HepG2 (cell line): ENCODE results near the gene RAB32. TPM values are rescaled to one million over a fixed set of nuclear protein-coding genes. Genes with fewer than 3 reads are reported as not detected.

Source experiments
- GABPB1 ChIP-seq: IDR thresholded peaks from 2 replicates; pipeline ENCODE4 v1.6.1; 2016; ENCODE audit warnings: mild to moderate bottlenecking, missing genetic modification reagents, moderate library complexity, missing compliant biosample characterization
- HNRNPLL ChIP-seq: fragments of 200-400 bp; formaldehyde crosslinking; IDR thresholded peaks from 2 replicates; pipeline ENCODE4 v1.6.1; 2017; ENCODE audit warnings: mild to moderate bottlenecking, low read depth, low read length; ENCODE audit not compliant: poor library complexity, severe bottlenecking
- IKZF4 ChIP-seq: sonication (generic); formaldehyde crosslinking; IDR thresholded peaks from 2 replicates; pipeline ENCODE4 v1.5.1; 2020; ENCODE audit warnings: borderline replicate concordance, mild to moderate bottlenecking, low read depth, missing genetic modification reagents; ENCODE audit errors: not compliant biosample characterization
- MXI1 ChIP-seq: IDR thresholded peaks from 3 replicates; pipeline ENCODE4 v1.6.1; 2012; ENCODE audit warnings: low read depth, low read length, inconsistent platforms, borderline replicate concordance
- XRCC5 ChIP-seq: fragments of 200-400 bp; formaldehyde crosslinking; optimal IDR thresholded peaks from 2 replicates; pipeline ENCODE3; 2017; ENCODE audit warnings: mild to moderate bottlenecking, low read length
- ZNF441 ChIP-seq: sonication (generic); formaldehyde crosslinking; IDR thresholded peaks from 2 replicates; pipeline ENCODE4 v1.7.0; 2021; ENCODE audit warnings: missing genetic modification reagents, borderline replicate concordance
- ZNF530 ChIP-seq: sonication (generic); formaldehyde crosslinking; IDR thresholded peaks from 2 replicates; pipeline ENCODE4 v1.5.0; 2020; ENCODE audit warnings: low read depth, mild to moderate bottlenecking, missing genetic modification reagents
- ZNF577 ChIP-seq: sonication (generic); formaldehyde crosslinking; IDR thresholded peaks from 2 replicates; pipeline ENCODE4 v1.4.0; 2020; ENCODE audit warnings: mild to moderate bottlenecking, low read depth, missing genetic modification reagents, borderline replicate concordance
- polyA plus RNA-seq, 8 experiments: library from polyadenylated mRNA; depleted of rRNA in 3 of 8; stranded (reverse) in 7 of 8; unstranded in 1 of 8; fragments of >200 nt; fragmentation: Illumina TruSeq in 4 of 8; extraction: Trizol in 4 of 8; gene quantifications; 2 replicates each; pipeline versions ENCODE4 v1.2.1 to v1.2.3, GENCODE V29; 2011 to 2016; ENCODE audit warnings: low read depth in 4 of 8, missing spikeins in 1 of 8, mixed read lengths in 1 of 8; ENCODE audit not compliant: insufficient read depth in 1 of 8
- total RNA-seq, 5 experiments: library from RNA; depleted of rRNA; stranded (reverse); fragments of >200 nt; fragmentation: Illumina TruSeq; extraction: Trizol; gene quantifications; 2 replicates each; pipeline ENCODE4 v1.2.3, GENCODE V29; 2016; ENCODE audit warnings: low read depth in 1 of 5
- TF ChIP-seq, protein P1 (sequence below): sonication (generic); formaldehyde crosslinking; IDR thresholded peaks from 2 replicates; pipeline ENCODE4 v1.5.1; 2020; ENCODE audit warnings: mild to moderate bottlenecking, missing genetic modification reagents, moderate library complexity
- TF ChIP-seq, protein P2 (sequence below): sonication (generic); formaldehyde crosslinking; IDR thresholded peaks from 2 replicates; pipeline ENCODE4 v1.5.0; 2020; ENCODE audit warnings: mild to moderate bottlenecking, missing genetic modification reagents, borderline replicate concordance
- TF ChIP-seq, protein P3 (sequence below): sonication (generic); formaldehyde crosslinking; IDR thresholded peaks from 2 replicates; pipeline ENCODE4 v1.9.0; 2022; ENCODE audit warnings: missing genetic modification reagents, mild to moderate bottlenecking, borderline replicate concordance
- TF ChIP-seq, protein P4 (sequence below): IDR thresholded peaks from 2 replicates; pipeline ENCODE4 v1.6.1; 2012; ENCODE audit warnings: inconsistent platforms
- TF ChIP-seq, protein P5 (sequence below): sonication (generic); formaldehyde crosslinking; IDR thresholded peaks from 2 replicates; pipeline ENCODE4 v1.5.1; 2020; ENCODE audit warnings: missing genetic modification reagents, mild to moderate bottlenecking, borderline replicate concordance

Gene RAB32
- total and polyA plus RNA-seq, 2 of the 13 experiments (the other 11 are each of a cell fraction or from before 2014, with no cell fraction given) = 43.7 to 93.9 TPM

- peak; percentile 82; the same call in 1 of the 3 replicates for TF ChIP-seq MXI1
- TF ChIP-seq, protein P1, sequence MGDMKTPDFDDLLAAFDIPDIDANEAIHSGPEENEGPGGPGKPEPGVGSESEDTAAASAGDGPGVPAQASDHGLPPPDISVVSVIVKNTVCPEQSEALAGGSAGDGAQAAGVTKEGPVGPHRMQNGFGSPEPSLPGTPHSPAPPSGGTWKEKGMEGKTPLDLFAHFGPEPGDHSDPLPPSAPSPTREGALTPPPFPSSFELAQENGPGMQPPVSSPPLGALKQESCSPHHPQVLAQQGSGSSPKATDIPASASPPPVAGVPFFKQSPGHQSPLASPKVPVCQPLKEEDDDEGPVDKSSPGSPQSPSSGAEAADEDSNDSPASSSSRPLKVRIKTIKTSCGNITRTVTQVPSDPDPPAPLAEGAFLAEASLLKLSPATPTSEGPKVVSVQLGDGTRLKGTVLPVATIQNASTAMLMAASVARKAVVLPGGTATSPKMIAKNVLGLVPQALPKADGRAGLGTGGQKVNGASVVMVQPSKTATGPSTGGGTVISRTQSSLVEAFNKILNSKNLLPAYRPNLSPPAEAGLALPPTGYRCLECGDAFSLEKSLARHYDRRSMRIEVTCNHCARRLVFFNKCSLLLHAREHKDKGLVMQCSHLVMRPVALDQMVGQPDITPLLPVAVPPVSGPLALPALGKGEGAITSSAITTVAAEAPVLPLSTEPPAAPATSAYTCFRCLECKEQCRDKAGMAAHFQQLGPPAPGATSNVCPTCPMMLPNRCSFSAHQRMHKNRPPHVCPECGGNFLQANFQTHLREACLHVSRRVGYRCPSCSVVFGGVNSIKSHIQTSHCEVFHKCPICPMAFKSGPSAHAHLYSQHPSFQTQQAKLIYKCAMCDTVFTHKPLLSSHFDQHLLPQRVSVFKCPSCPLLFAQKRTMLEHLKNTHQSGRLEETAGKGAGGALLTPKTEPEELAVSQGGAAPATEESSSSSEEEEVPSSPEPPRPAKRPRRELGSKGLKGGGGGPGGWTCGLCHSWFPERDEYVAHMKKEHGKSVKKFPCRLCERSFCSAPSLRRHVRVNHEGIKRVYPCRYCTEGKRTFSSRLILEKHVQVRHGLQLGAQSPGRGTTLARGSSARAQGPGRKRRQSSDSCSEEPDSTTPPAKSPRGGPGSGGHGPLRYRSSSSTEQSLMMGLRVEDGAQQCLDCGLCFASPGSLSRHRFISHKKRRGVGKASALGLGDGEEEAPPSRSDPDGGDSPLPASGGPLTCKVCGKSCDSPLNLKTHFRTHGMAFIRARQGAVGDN = peak; percentile 42
- TF ChIP-seq ZNF530 (CRISPR knock-in tag) = no peak
- TF ChIP-seq, protein P2, sequence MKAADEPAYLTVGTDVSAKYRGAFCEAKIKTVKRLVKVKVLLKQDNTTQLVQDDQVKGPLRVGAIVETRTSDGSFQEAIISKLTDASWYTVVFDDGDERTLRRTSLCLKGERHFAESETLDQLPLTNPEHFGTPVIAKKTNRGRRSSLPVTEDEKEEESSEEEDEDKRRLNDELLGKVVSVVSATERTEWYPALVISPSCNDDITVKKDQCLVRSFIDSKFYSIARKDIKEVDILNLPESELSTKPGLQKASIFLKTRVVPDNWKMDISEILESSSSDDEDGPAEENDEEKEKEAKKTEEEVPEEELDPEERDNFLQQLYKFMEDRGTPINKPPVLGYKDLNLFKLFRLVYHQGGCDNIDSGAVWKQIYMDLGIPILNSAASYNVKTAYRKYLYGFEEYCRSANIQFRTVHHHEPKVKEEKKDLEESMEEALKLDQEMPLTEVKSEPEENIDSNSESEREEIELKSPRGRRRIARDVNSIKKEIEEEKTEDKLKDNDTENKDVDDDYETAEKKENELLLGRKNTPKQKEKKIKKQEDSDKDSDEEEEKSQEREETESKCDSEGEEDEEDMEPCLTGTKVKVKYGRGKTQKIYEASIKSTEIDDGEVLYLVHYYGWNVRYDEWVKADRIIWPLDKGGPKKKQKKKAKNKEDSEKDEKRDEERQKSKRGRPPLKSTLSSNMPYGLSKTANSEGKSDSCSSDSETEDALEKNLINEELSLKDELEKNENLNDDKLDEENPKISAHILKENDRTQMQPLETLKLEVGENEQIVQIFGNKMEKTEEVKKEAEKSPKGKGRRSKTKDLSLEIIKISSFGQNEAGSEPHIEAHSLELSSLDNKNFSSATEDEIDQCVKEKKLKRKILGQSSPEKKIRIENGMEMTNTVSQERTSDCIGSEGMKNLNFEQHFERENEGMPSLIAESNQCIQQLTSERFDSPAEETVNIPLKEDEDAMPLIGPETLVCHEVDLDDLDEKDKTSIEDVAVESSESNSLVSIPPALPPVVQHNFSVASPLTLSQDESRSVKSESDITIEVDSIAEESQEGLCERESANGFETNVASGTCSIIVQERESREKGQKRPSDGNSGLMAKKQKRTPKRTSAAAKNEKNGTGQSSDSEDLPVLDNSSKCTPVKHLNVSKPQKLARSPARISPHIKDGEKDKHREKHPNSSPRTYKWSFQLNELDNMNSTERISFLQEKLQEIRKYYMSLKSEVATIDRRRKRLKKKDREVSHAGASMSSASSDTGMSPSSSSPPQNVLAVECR (CRISPR knock-in tag) = peak; percentile 59; the same call in 1 of the 2 replicates
- TF ChIP-seq HNRNPLL = peak; percentile 46
- TF ChIP-seq, protein P3, sequence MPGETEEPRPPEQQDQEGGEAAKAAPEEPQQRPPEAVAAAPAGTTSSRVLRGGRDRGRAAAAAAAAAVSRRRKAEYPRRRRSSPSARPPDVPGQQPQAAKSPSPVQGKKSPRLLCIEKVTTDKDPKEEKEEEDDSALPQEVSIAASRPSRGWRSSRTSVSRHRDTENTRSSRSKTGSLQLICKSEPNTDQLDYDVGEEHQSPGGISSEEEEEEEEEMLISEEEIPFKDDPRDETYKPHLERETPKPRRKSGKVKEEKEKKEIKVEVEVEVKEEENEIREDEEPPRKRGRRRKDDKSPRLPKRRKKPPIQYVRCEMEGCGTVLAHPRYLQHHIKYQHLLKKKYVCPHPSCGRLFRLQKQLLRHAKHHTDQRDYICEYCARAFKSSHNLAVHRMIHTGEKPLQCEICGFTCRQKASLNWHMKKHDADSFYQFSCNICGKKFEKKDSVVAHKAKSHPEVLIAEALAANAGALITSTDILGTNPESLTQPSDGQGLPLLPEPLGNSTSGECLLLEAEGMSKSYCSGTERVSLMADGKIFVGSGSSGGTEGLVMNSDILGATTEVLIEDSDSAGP = peak; percentile 43; the same call in 1 of the 2 replicates
- peak; percentile 62 for TF ChIP-seq XRCC5
- peak; percentile 47; the same call in 1 of the 2 replicates for TF ChIP-seq GABPB1
- no peak for TF ChIP-seq ZNF577 (CRISPR knock-in tag)
- no peak for TF ChIP-seq IKZF4 (CRISPR knock-in tag)
- TF ChIP-seq, protein P4, sequence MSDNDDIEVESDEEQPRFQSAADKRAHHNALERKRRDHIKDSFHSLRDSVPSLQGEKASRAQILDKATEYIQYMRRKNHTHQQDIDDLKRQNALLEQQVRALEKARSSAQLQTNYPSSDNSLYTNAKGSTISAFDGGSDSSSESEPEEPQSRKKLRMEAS = peak; percentile 36; the same call in 1 of the 2 replicates
- TF ChIP-seq ZNF441 (CRISPR knock-in tag) = peak; percentile 87
- TF ChIP-seq, protein P5, sequence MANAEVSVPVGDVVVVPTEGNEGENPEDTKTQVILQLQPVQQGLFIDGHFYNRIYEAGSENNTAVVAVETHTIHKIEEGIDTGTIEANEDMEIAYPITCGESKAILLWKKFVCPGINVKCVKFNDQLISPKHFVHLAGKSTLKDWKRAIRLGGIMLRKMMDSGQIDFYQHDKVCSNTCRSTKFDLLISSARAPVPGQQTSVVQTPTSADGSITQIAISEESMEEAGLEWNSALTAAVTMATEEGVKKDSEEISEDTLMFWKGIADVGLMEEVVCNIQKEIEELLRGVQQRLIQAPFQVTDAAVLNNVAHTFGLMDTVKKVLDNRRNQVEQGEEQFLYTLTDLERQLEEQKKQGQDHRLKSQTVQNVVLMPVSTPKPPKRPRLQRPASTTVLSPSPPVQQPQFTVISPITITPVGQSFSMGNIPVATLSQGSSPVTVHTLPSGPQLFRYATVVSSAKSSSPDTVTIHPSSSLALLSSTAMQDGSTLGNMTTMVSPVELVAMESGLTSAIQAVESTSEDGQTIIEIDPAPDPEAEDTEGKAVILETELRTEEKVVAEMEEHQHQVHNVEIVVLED (CRISPR knock-in tag) = peak; percentile 55; the same call in 1 of the 2 replicates
Observed at GRCh38 chr6:146598772-146599405, 55.3 kb downstream of the RAB32 start, which contains the start of gene ADGB (continued).
